Vagina (tissue), 2 donors: Measurements from ENCODE around the gene GAL3ST2.

Experiments
- POLR2A ChIP-seq, 2 donors: fragments of 450-650 bp; IDR thresholded peaks; one replicate each; pipeline ENCODE4 v1.6.1; 2017; ENCODE audit warnings: antibody characterized with exemption in 2 of 2, mild to moderate bottlenecking in 2 of 2, moderate library complexity in 2 of 2
- POLR2AphosphoS5 ChIP-seq, 2 donors: sonication (generic); formaldehyde crosslinking; IDR thresholded peaks; one replicate each; pipeline ENCODE4 v1.9.0; 2017; ENCODE audit warnings: antibody characterized with exemption in 2 of 2, mild to moderate bottlenecking in 2 of 2, low read depth in 1 of 2; ENCODE audit not compliant: insufficient read depth in 1 of 2
- TF ChIP-seq, protein P1 (sequence below), 3 experiments: fragments of 450-650 bp in 2 of 3; fragments of 200-600 bp in 1 of 3; sonication (generic) in 1 of 3; IDR thresholded peaks; one replicate each; pipeline ENCODE4 v1.5.1; 2017 to 2019; ENCODE audit warnings: antibody characterized with exemption in 3 of 3, mild to moderate bottlenecking in 2 of 3, moderate library complexity in 2 of 3

DNA sequence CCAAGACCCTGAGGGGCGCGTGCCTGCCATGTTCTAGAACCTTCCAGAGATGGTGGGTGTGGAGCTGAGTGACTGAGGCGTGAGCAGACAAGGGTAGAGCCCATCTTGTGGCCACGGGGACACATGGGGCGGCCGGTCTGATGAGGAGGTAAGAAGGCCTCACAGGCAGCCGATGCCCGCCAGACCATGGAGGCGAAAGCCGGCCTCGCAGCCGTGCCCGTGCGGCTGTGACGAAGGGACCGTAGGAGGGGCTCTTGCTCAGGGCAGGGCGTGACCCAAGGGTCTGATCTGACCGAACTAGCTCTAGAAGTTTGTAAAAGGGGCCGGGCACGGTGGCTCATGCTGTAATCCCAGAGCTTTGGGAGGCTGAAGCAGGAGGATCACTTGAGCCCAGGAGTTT, 22.6 kb upstream of the GAL3ST2 start:
- TF ChIP-seq, protein P1, sequence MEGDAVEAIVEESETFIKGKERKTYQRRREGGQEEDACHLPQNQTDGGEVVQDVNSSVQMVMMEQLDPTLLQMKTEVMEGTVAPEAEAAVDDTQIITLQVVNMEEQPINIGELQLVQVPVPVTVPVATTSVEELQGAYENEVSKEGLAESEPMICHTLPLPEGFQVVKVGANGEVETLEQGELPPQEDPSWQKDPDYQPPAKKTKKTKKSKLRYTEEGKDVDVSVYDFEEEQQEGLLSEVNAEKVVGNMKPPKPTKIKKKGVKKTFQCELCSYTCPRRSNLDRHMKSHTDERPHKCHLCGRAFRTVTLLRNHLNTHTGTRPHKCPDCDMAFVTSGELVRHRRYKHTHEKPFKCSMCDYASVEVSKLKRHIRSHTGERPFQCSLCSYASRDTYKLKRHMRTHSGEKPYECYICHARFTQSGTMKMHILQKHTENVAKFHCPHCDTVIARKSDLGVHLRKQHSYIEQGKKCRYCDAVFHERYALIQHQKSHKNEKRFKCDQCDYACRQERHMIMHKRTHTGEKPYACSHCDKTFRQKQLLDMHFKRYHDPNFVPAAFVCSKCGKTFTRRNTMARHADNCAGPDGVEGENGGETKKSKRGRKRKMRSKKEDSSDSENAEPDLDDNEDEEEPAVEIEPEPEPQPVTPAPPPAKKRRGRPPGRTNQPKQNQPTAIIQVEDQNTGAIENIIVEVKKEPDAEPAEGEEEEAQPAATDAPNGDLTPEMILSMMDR (IDR thresholded peaks at IDR 0.05), result no peak
- TF ChIP-seq POLR2A (IDR thresholded peaks at IDR 0.05) (no peak), POLR2AphosphoS5 (IDR thresholded peaks at IDR 0.05; ENCODE audit: insufficient read depth in 1 of 2, low read depth in 1 of 2) (no peak)
